Uterus (tissue), 2 donors: ENCODE measurements around the gene BRD2.
A peak's percentile ranks its signal among the peaks of the same experiment; 100 is the strongest.

Experiments used
- CTCF ChIP-seq, 4 experiments: fragments of 200-600 bp in 2 of 4; fragments of 450-650 bp in 2 of 4; sonication (generic) in 2 of 4; IDR thresholded peaks; one replicate each; pipeline ENCODE4 v1.5.1; 2016 to 2019; ENCODE audit warnings: antibody characterized with exemption in 4 of 4, mild to moderate bottlenecking in 2 of 4, moderate library complexity in 1 of 4
- POLR2A ChIP-seq, 2 donors: fragments of 450-650 bp; IDR thresholded peaks; one replicate each; pipeline ENCODE4 v1.6.1; 2016; ENCODE audit warnings: antibody characterized with exemption in 2 of 2, mild to moderate bottlenecking in 1 of 2, moderate library complexity in 1 of 2

GRCh38 chr6:32984622-32985389, 16.4 kb downstream of the BRD2 start:
- TF ChIP-seq CTCF (IDR thresholded peaks at IDR 0.05) (peak; percentile 91 to 94 (median 93)), POLR2A (IDR thresholded peaks at IDR 0.05) (no peak)
